Stimulated activated CD4-positive, alpha-beta T cell treated with anti-CD3 and anti-CD28 coated beads, Interleukin-15, amount 100 ng/mL, for 24 hours (primary cell): ENCODE measurements around the gene GREM1.

Source experiments
- DNase-seq: peaks from one replicate; pipeline ENCODE4 v3.0.0-alpha.2; 2020

GREM1 gene

DNA sequence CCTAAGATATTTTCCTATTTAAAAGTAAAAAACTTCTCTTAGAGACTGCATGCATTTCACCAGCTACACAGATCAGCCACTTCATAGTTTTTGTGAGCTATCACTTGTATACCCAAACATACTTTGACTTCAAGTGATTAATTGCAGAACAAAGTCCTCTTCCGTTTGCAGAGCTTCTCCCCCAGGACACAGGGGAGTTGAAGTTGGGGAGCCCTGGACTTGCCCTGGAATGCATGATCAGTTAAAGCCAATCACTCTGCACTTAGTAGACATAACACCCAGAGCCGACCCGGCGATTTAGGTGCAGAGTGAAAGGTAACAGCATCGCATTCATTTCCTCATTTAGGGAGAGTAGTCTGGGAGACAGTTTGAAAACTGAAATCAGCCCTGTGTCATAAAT, 70.1 kb downstream of the GREM1 start:
- DNase-seq = no peak

- no peak for DNase-seq
These were observed 72.7 kb downstream of the GREM1 start for GRCh38 chr15:32790352-32790999.

DNA sequence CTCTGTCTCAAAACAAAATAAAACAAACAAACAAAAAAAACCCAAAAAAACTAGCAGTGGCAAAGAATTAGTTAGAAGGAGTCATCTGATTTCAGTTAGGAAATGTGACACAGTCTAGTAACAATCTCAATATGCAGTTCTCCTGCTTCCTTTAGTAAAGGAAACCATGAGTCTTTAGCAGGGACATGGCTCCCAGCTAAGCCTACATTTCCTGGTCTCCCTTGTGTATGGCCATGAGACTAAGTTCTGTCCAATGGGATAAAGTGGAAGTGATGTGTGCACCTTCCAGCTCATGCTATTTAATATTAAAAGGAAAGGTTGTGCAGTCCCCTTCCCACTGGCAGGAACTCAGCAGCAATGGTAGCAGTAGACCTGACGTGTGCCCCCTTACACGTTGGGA, 74.6 kb downstream of the GREM1 start:
- DNase-seq = no peak
